ENCODE results near the gene MAFG. TPM values are rescaled to one million over a fixed set of nuclear protein-coding genes. Genes with fewer than 3 reads are reported as not detected.

MAFG gene
- total and polyA plus RNA-seq, 2 of the 13 experiments (the other 11 are each of a cell fraction or from before 2014, with no cell fraction given): 14.5 to 20.0 TPM

DNA sequence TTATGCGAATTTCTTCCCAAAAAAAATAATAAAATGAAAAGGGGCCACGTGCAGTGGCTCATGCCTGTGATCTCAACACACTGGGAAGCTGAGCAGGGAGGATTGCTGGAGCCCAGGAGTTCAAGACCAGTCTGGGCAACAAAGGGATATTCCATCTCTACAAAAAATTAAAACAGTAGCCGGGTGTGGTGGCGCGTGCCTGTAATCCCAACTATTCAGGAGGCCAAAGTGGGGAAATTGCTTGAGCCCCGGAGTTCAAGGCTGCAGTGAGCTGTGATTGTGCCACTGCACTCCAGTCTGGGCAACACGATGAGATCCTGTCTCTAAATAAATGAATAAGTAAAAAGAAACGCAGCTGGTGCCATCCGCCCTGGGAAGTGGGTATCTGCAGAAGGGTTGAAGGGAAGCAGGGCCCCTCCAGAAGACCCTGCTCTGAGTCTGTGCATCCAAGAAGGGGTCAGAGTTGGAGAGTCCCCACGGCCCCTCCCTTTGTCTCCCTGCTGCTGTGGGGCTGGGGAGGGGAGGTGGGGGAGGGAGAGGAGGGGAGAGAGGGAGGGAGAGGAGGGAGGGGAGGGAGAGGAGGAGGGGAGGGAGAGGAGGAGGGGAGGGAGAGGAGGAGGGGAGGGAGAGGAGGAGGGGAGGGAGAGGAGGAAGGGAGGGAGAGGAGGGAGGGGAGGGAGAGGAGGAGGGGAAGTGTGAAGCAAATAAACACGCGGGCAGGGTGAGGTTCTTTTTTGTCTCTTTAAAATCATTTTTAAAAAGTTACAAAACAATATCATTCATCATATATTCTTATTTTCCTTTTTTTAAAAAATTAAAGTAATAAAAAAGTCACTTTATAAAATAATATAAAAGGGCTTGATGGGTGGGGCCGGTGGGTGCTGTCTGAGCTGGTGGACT lies 24.5 kb upstream of the MAFG start:
- Histone ChIP-seq H3K9ac (ENCODE audit: insufficient read depth, low read depth, low read length) (no peak overlapping the region), H2AFZ (ENCODE audit: low read length) (no peak overlapping the region), H3K27me3 (ENCODE audit: control insufficient read depth in 1 of 2, insufficient read depth in 2 of 2, low read length in 2 of 2) (no peaks in the 10 kb centered on the region), H4K20me1 (ENCODE audit: insufficient read depth, low read length) (peaks cover 5% of the 10 kb centered on the region; the same call in 1 of the 2 replicates), H3K27ac (ENCODE audit: extremely low read length, insufficient read depth, low read length) (peak overlapping the region; percentile 12), H3K9me3 (ENCODE audit: low read length) (no peaks in the 10 kb centered on the region), H3K4me3 (replicated peaks in 1 of 3; ENCODE audit: insufficient read depth in 1 of 3, low read depth in 2 of 3, low read length in 3 of 3) (no peak overlapping the region), H3K36me3 (replicated peaks in 1 of 2; ENCODE audit: control insufficient read depth in 1 of 2, insufficient read depth in 2 of 2, low read length in 2 of 2) (peaks cover 19 to 32% of the 10 kb centered on the region in 2 experiments; a peak in 4 of 5 replicates), H3K4me2 (ENCODE audit: low read depth, low read length) (no peak overlapping the region), H3K4me1 (ENCODE audit: insufficient read depth, low read length) (peaks cover 61% of the 10 kb centered on the region), H3K79me2 (ENCODE audit: insufficient read depth, low read length) (peaks cover 6% of the 10 kb centered on the region)
- ChIA-PET CTCF (ENCODE audit: low intra/inter-chr PET ratio, low total read pairs) (interaction anchor here (0.6 kb wide), 1 partner anchor 19 kb away, joined by 3 read pairs; no protein-coding TSS in a partner anchor), POLR2A (interaction anchor here (0.8 to 9.7 kb wide), 12 partner anchors 8 to 85 kb away, joined by 3 to 136 read pairs (median 18); partner anchors contain the start of genes CENPX, DCXR, LRRC45 and MAFG)
- DNase-seq (ENCODE audit: low spot score) (peak; percentile 50), ATAC-seq (no peak), FAIRE-seq (no peak)
- 68% methylated on average over 12 of the region's 13 CpGs for WGBS (ENCODE audit: low lambda C conversion rate)
- intact Hi-C loops (cut with micrococcal nuclease; ENCODE audit: unreplicated experiment): no loop called here
- in situ Hi-C loops (cut with HindIII; ENCODE audit: extremely low pct_ligation_motif_present, low pct_unique_long_range_greater_than_20kb): no loop called here
- no TSS peak for BruUV-seq (replicated peaks)
- TF ChIP-seq ZNF550 (CRISPR knock-in tag; IDR thresholded peaks at IDR 0.05; ENCODE audit: borderline replicate concordance): no peak
- no peak for TF ChIP-seq ZBTB39 (CRISPR knock-in tag; IDR thresholded peaks at IDR 0.05)
- TF ChIP-seq ZFYVE20 (CRISPR knock-in tag; IDR thresholded peaks at IDR 0.05; ENCODE audit: borderline replicate concordance, low read depth): no peak
- TF ChIP-seq ZKSCAN8 (CRISPR knock-in tag; IDR thresholded peaks at IDR 0.05; ENCODE audit: borderline replicate concordance): no peak; the same call in 1 of the 2 replicates
- no peak for TF ChIP-seq ZNF782 (CRISPR knock-in tag; IDR thresholded peaks at IDR 0.05; ENCODE audit: borderline replicate concordance)
- no peak for TF ChIP-seq ZNF296 (CRISPR knock-in tag; conservative IDR thresholded peaks at IDR 0.05)
- TF ChIP-seq ZNF776 (CRISPR knock-in tag; IDR thresholded peaks at IDR 0.05): no peak
- no peak for TF ChIP-seq GTF3A (CRISPR knock-in tag; conservative IDR thresholded peaks at IDR 0.05)
- peak; percentile 17 for TF ChIP-seq ZGPAT (CRISPR knock-in tag; IDR thresholded peaks at IDR 0.05)
- TF ChIP-seq PCBP1 (IDR thresholded peaks at IDR 0.05; ENCODE audit: borderline replicate concordance, low read depth, low read length): peak; percentile 99
- no peak for TF ChIP-seq NCOA1 (CRISPR knock-in tag; IDR thresholded peaks at IDR 0.05)
- TF ChIP-seq, protein P1, sequence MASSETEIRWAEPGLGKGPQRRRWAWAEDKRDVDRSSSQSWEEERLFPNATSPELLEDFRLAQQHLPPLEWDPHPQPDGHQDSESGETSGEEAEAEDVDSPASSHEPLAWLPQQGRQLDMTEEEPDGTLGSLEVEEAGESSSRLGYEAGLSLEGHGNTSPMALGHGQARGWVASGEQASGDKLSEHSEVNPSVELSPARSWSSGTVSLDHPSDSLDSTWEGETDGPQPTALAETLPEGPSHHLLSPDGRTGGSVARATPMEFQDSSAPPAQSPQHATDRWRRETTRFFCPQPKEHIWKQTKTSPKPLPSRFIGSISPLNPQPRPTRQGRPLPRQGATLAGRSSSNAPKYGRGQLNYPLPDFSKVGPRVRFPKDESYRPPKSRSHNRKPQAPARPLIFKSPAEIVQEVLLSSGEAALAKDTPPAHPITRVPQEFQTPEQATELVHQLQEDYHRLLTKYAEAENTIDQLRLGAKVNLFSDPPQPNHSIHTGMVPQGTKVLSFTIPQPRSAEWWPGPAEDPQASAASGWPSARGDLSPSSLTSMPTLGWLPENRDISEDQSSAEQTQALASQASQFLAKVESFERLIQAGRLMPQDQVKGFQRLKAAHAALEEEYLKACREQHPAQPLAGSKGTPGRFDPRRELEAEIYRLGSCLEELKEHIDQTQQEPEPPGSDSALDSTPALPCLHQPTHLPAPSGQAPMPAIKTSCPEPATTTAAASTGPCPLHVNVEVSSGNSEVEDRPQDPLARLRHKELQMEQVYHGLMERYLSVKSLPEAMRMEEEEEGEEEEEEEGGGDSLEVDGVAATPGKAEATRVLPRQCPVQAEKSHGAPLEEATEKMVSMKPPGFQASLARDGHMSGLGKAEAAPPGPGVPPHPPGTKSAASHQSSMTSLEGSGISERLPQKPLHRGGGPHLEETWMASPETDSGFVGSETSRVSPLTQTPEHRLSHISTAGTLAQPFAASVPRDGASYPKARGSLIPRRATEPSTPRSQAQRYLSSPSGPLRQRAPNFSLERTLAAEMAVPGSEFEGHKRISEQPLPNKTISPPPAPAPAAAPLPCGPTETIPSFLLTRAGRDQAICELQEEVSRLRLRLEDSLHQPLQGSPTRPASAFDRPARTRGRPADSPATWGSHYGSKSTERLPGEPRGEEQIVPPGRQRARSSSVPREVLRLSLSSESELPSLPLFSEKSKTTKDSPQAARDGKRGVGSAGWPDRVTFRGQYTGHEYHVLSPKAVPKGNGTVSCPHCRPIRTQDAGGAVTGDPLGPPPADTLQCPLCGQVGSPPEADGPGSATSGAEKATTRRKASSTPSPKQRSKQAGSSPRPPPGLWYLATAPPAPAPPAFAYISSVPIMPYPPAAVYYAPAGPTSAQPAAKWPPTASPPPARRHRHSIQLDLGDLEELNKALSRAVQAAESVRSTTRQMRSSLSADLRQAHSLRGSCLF (CRISPR knock-in tag; IDR thresholded peaks at IDR 0.05; ENCODE audit: borderline replicate concordance): no peak

All from HepG2 (cell line).